NCI-H2029 (cell line): Measurements from ENCODE around the gene LCLAT1.

Experiments
- DNase-seq: peaks from one replicate; lab custom pipeline; 2025; lab: John Stamatoyannopoulos, UW

LCLAT1 gene

GRCh38 chr2:30692829-30693275 lies 245.8 kb downstream of the LCLAT1 start:
- no peak for DNase-seq
